ENCODE measurements around the gene OR5K2. TPM values are rescaled to one million over a fixed set of nuclear protein-coding genes. Genes with fewer than 3 reads are reported as not detected.

The OR5K2 gene
- total RNA-seq, 6 experiments from 2014 or later: not detected

GRCh38 chr3:98512576-98512975, 15.1 kb downstream of the OR5K2 start:
- H3K27ac Mint-ChIP-seq: no peak overlapping the region
- no peak overlapping the region for H3K4me3 Mint-ChIP-seq
- TF ChIP-seq CTCF (IDR thresholded peaks at IDR 0.05): no peak

GRCh38 chr3:98513091-98513511, 15.6 kb downstream of the OR5K2 start:
- TF ChIP-seq CTCF (IDR thresholded peaks at IDR 0.05): no peak
- no peak overlapping the region for H3K27ac Mint-ChIP-seq
- no peak for DNase-seq
- peaks cover 10% of the 10 kb centered on the region; the same call in 1 of the 2 replicates for H3K36me3 Mint-ChIP-seq (ENCODE audit: low read depth)
- no peaks in the 10 kb centered on the region for H3K9me3 Mint-ChIP-seq
- no peak overlapping the region for H3K4me3 Mint-ChIP-seq
- H3K27me3 Mint-ChIP-seq (ENCODE audit: insufficient read depth): peaks cover 1% of the 10 kb centered on the region; the same call in 1 of the 2 replicates
- peaks cover 11% of the 10 kb centered on the region; the same call in 1 of the 2 replicates for H3K4me1 Mint-ChIP-seq (ENCODE audit: low read depth)

More at GRCh38 chr3:98512576-98512975, 15.1 kb downstream of the OR5K2 start:
- H3K27me3 Mint-ChIP-seq (ENCODE audit: insufficient read depth): peaks cover 1% of the 10 kb centered on the region; the same call in 1 of the 2 replicates
- peaks cover 11% of the 10 kb centered on the region; the same call in 1 of the 2 replicates for H3K4me1 Mint-ChIP-seq (ENCODE audit: low read depth)
- no peak for DNase-seq
- no peaks in the 10 kb centered on the region for H3K9me3 Mint-ChIP-seq
- peaks cover 10% of the 10 kb centered on the region; the same call in 1 of the 2 replicates for H3K36me3 Mint-ChIP-seq (ENCODE audit: low read depth)

GRCh38 chr3:98513736-98514135, 16.3 kb downstream of the OR5K2 start:
- Mint-ChIP-seq H3K4me1 (ENCODE audit: low read depth) (peaks cover 11% of the 10 kb centered on the region; the same call in 1 of the 2 replicates), H3K36me3 (ENCODE audit: low read depth) (peaks cover 10% of the 10 kb centered on the region; the same call in 1 of the 2 replicates), H3K27me3 (ENCODE audit: insufficient read depth) (peaks cover 1% of the 10 kb centered on the region; the same call in 1 of the 2 replicates), H3K9me3 (no peaks in the 10 kb centered on the region), H3K27ac (no peak overlapping the region), H3K4me3 (no peak overlapping the region)
- no peak for TF ChIP-seq CTCF (IDR thresholded peaks at IDR 0.05)
- no peak for DNase-seq

- DNase-seq: no peak
- TF ChIP-seq CTCF (IDR thresholded peaks at IDR 0.05): no peak
- Mint-ChIP-seq H3K4me3 (no peak overlapping the region), H3K4me1 (ENCODE audit: low read depth) (peaks cover 20% of the 10 kb centered on the region), H3K27ac (no peak overlapping the region), H3K27me3 (ENCODE audit: insufficient read depth) (peaks cover 1% of the 10 kb centered on the region; the same call in 1 of the 2 replicates), H3K36me3 (ENCODE audit: low read depth) (peaks cover 10% of the 10 kb centered on the region; the same call in 1 of the 2 replicates), H3K9me3 (no peaks in the 10 kb centered on the region)
Observed at GRCh38 chr3:98514948-98515347, 17.5 kb downstream of the OR5K2 start.

- H3K9me3 Mint-ChIP-seq: no peaks in the 10 kb centered on the region
- TF ChIP-seq CTCF (IDR thresholded peaks at IDR 0.05): no peak
- peaks cover 32% of the 10 kb centered on the region for H3K4me1 Mint-ChIP-seq (ENCODE audit: low read depth)
- peaks cover 1% of the 10 kb centered on the region; the same call in 1 of the 2 replicates for H3K27me3 Mint-ChIP-seq (ENCODE audit: insufficient read depth)
- H3K4me3 Mint-ChIP-seq: no peak overlapping the region
- DNase-seq: no peak
- H3K36me3 Mint-ChIP-seq (ENCODE audit: low read depth): peaks cover 18% of the 10 kb centered on the region; the same call in 1 of the 2 replicates
- no peak overlapping the region for H3K27ac Mint-ChIP-seq
Observed at GRCh38 chr3:98518816-98519215, 21.3 kb downstream of the OR5K2 start.
